Measurements from ENCODE around the gene FKBP5.

DNA sequence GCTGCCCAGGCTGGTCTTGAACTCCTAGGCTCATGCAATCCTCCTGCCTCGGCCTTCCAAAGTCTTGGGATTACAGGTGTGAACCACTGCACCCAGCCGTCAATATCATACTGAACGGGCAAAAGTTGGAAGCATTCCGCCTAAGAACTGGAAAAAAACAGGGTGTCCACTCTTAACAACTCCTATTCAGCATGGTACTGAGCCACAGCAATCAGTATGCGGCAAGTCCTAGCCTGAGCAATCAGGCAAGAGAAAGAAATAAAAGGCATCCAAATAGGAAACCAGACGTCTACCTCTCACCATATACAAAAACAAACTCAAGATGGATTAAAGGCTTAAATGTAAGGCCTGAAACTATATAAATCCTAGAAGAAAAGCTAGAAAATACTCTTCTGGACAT is 83.1 kb downstream of the FKBP5 start:
- TF ChIP-seq CTCF (IDR thresholded peaks at IDR 0.05) = no peak
- no peak for TF ChIP-seq POLR2A (IDR thresholded peaks at IDR 0.05)
- no peak for TF ChIP-seq POLR2AphosphoS5 (IDR thresholded peaks at IDR 0.05)
